ENCODE results near the gene ANKRD62.

ANKRD62 gene

GRCh38 chr18:12162786-12163185 lies 69.1 kb downstream of the ANKRD62 start:
- no peak overlapping the region for H3K4me3 ChIP-seq (ENCODE audit: low read length)
- TF ChIP-seq CTCF (conservative IDR thresholded peaks at IDR 0.05; ENCODE audit: low read length), result no peak
- DNase-seq (ENCODE audit: low read depth), result no peak

GRCh38 chr18:12165038-12165768 lies 71.6 kb downstream of the ANKRD62 start:
- TF ChIP-seq CTCF (conservative IDR thresholded peaks at IDR 0.05; ENCODE audit: low read length), result no peak
- no peak for DNase-seq (ENCODE audit: low read depth)
- no peak overlapping the region for H3K4me3 ChIP-seq (ENCODE audit: low read length)
